Duodenal mucosa (tissue), 2 donors: ENCODE results near the gene ALPL.

Source experiments
- H3K27ac ChIP-seq: one replicate; pipeline ENCODE4 v1.7.0; 2013; ENCODE audit warnings: low read depth, low read length
- H3K27me3 ChIP-seq, 2 donors: one replicate each; pipeline ENCODE4 v1.7.0; 2013; ENCODE audit warnings: low read length in 2 of 2, control low read depth in 1 of 2; ENCODE audit not compliant: insufficient read depth in 2 of 2, control insufficient read depth in 1 of 2
- H3K36me3 ChIP-seq, 2 donors: one replicate each; pipeline ENCODE4 v1.7.0; 2013; ENCODE audit warnings: low read length in 2 of 2, control low read depth in 1 of 2; ENCODE audit not compliant: insufficient read depth in 2 of 2, control insufficient read depth in 1 of 2
- H3K4me1 ChIP-seq, 2 donors: one replicate each; pipeline ENCODE4 v1.7.0; 2013; ENCODE audit warnings: low read length in 2 of 2, control low read depth in 1 of 2; ENCODE audit not compliant: insufficient read depth in 2 of 2, control insufficient read depth in 1 of 2
- H3K4me3 ChIP-seq, 2 donors: one replicate each; pipeline ENCODE4 v1.7.0; 2013; ENCODE audit warnings: low read length in 2 of 2, low read depth in 1 of 2
- H3K9ac ChIP-seq, 2 donors: one replicate each; pipeline ENCODE4 v1.7.0; 2013; ENCODE audit warnings: low read length in 2 of 2, low read depth in 1 of 2
- H3K9me3 ChIP-seq, 2 donors: one replicate each; pipeline ENCODE4 v1.7.0; 2013; ENCODE audit warnings: low read length in 2 of 2, control low read depth in 1 of 2; ENCODE audit not compliant: control insufficient read depth in 1 of 2

Gene ALPL

DNA sequence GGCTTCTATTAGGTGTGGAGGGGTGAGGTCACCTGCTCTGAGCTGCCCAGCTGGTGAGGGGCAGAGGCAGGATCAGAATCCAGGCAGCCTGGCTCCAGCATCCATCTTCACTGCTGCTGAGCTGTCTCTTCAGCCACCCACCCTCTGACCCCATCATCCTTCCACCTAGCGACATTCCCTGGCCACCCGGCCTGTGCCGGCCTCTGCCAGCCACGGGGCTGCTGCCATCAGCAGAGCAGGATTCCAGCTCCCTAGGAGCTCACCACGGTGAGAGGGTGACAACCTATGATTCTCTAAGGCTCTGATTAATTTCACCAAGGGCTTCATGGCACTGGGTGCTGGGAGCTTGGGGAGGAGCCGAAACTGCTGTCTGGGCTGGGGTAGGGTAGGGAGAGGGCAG is 32.1 kb downstream of the ALPL start:
- H3K4me1 ChIP-seq, result peaks cover 0 to 9% of the 10 kb centered on the region in 2 donors
- no peak overlapping the region for H3K27ac ChIP-seq
- no peaks in the 10 kb centered on the region for H3K9me3 ChIP-seq
- H3K36me3 ChIP-seq, result no peaks in the 10 kb centered on the region
- H3K27me3 ChIP-seq, result peaks cover 12% of the 10 kb centered on the region in 2 donors
- H3K9ac ChIP-seq, result no peak overlapping the region
- H3K4me3 ChIP-seq, result no peak overlapping the region

- no peaks in the 10 kb centered on the region for H3K36me3 ChIP-seq
- H3K4me3 ChIP-seq, result no peak overlapping the region
- no peaks in the 10 kb centered on the region for H3K9me3 ChIP-seq
- no peak overlapping the region for H3K27ac ChIP-seq
- H3K4me1 ChIP-seq, result peaks cover 0 to 9% of the 10 kb centered on the region in 2 donors
- no peak overlapping the region for H3K9ac ChIP-seq
- H3K27me3 ChIP-seq, result peaks cover 8 to 12% of the 10 kb centered on the region in 2 donors
Measured at GRCh38 chr1:21541835-21542234, 32.6 kb downstream of the ALPL start.

DNA sequence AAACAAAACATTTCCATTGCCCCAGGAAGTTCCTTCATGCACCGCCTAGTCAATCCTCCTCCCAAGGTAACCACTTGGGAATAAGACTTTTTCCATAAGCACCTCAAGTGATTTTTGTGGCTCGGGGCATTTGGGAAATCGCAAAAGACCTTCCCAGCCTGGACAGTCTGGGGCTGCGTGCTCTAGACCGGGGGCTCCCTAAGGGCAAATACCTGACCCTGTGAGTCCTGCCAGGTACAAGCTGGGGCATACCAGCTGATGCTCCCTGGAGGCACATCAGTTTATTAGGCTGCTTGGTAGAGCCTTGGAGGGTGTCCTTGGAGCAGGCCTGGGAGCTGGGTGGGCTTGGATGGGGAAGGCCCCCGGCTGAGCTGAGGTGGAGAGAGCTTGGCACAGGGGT is 34.4 kb downstream of the ALPL start:
- H3K4me1 ChIP-seq, result no peaks in the 10 kb centered on the region
- no peak overlapping the region for H3K27ac ChIP-seq

GRCh38 chr1:21544095-21544494 is 34.9 kb downstream of the ALPL start:
- H3K27ac ChIP-seq, result no peak overlapping the region
- H3K4me1 ChIP-seq, result no peaks in the 10 kb centered on the region
- no peaks in the 10 kb centered on the region for H3K36me3 ChIP-seq
- H3K4me3 ChIP-seq, result no peak overlapping the region
- peaks cover under 1 to 2% of the 10 kb centered on the region in 2 donors for H3K27me3 ChIP-seq
- no peak overlapping the region for H3K9ac ChIP-seq
- no peaks in the 10 kb centered on the region for H3K9me3 ChIP-seq

More for the DNA sequence above, 34.4 kb downstream of the ALPL start:
- H3K36me3 ChIP-seq, result no peaks in the 10 kb centered on the region
- no peak overlapping the region for H3K4me3 ChIP-seq
- no peaks in the 10 kb centered on the region for H3K9me3 ChIP-seq
- H3K9ac ChIP-seq, result no peak overlapping the region
- peaks cover 5% of the 10 kb centered on the region in 2 donors for H3K27me3 ChIP-seq

GRCh38 chr1:21546122-21546825 is 37.1 kb downstream of the ALPL start:
- no peaks in the 10 kb centered on the region for H3K9me3 ChIP-seq
- H3K27ac ChIP-seq, result no peak overlapping the region
- H3K36me3 ChIP-seq, result no peaks in the 10 kb centered on the region
- H3K9ac ChIP-seq, result no peak overlapping the region
- no peaks in the 10 kb centered on the region for H3K4me1 ChIP-seq
- no peaks in the 10 kb centered on the region for H3K27me3 ChIP-seq
- H3K4me3 ChIP-seq, result no peak overlapping the region

GRCh38 chr1:21547876-21548275 is 38.7 kb downstream of the ALPL start:
- Histone ChIP-seq H3K4me1 (no peaks in the 10 kb centered on the region), H3K9ac (no peak overlapping the region), H3K27me3 (no peaks in the 10 kb centered on the region), H3K27ac (no peak overlapping the region), H3K9me3 (no peaks in the 10 kb centered on the region), H3K36me3 (no peaks in the 10 kb centered on the region), H3K4me3 (no peak overlapping the region)

DNA sequence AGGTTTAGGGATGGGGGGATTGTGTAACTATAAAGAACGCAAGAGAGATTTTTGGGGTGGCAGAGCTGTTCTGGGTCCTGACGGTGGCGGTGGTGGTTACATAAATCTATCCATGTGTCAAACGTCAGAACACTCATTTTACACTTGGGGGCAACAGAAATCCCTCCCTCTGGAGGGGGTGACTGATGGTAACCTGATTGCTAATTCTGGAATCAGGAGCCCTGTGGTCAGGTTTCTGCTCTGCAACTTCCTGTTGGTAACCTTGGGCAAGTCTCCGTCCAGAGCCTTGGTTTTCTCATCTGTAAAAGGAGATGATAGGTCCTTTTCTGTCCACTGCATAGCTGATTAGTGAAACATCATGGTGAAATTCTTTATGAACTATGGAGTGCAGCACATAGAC is 40.9 kb downstream of the ALPL start:
- no peak overlapping the region for H3K4me3 ChIP-seq
- H3K27me3 ChIP-seq, result no peaks in the 10 kb centered on the region
- no peaks in the 10 kb centered on the region for H3K4me1 ChIP-seq
- H3K27ac ChIP-seq, result no peak overlapping the region
- H3K36me3 ChIP-seq, result no peaks in the 10 kb centered on the region
- H3K9ac ChIP-seq, result no peak overlapping the region
- H3K9me3 ChIP-seq, result no peaks in the 10 kb centered on the region

DNA sequence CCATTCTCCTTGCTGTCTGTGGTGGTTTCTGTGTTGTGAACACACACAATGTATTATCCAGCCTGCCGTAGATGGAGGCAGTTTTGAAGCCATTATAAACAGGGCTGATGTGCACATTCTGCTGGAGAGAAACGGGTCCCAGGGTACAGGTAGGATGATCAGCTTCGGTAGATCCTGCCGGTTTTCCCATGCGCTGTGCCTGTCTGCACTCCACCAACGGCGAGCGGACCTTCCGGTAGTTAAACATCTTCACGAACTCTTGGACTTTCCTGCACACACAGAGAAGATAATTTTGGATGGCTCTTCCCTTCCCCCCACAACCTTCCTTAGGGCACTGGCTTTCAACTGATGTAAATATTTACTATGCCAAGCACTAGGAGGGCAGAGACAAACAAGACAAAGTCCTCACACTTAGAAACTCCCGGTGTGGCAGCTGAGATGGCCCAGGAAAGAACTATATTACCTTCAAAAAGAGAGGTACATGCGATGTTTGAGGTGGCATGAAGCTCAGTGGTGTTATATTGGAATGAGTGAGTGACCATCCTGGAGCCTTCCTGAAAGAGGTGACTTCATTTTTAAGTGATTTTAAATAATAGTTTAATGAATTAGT is 41.7 kb downstream of the ALPL start:
- Histone ChIP-seq H3K9me3 (no peaks in the 10 kb centered on the region), H3K36me3 (no peaks in the 10 kb centered on the region), H3K27ac (no peak overlapping the region), H3K9ac (no peak overlapping the region), H3K4me1 (no peaks in the 10 kb centered on the region), H3K27me3 (no peaks in the 10 kb centered on the region), H3K4me3 (no peak overlapping the region)

GRCh38 chr1:21552715-21553114 is 43.5 kb downstream of the ALPL start:
- H3K4me3 ChIP-seq, result no peak overlapping the region
- no peaks in the 10 kb centered on the region for H3K9me3 ChIP-seq
- no peaks in the 10 kb centered on the region for H3K36me3 ChIP-seq
- no peaks in the 10 kb centered on the region for H3K27me3 ChIP-seq
- H3K27ac ChIP-seq, result no peak overlapping the region
- no peaks in the 10 kb centered on the region for H3K4me1 ChIP-seq
- H3K9ac ChIP-seq, result no peak overlapping the region

- no peak overlapping the region for H3K9ac ChIP-seq
- H3K36me3 ChIP-seq, result no peaks in the 10 kb centered on the region
- no peaks in the 10 kb centered on the region for H3K9me3 ChIP-seq
- no peak overlapping the region for H3K27ac ChIP-seq
- H3K27me3 ChIP-seq, result no peaks in the 10 kb centered on the region
- no peak overlapping the region for H3K4me3 ChIP-seq
- H3K4me1 ChIP-seq, result no peaks in the 10 kb centered on the region
Measured at GRCh38 chr1:21553116-21553926, 44.1 kb downstream of the ALPL start.
